GM18867 (cell line): ENCODE results near the gene SUGP1.
"Not testable (repeated sequence)": the region's sequence is repeated elsewhere in the genome, so short reads cannot be mapped to it uniquely, and the experiment has no call there.

ENCODE experiments used
- ATAC-seq: cut with Tn5 transposase; IDR thresholded peaks from one replicate; pipeline ENCODE4 v1.9.1; 2021; ENCODE audit warnings: mild to moderate bottlenecking, moderate library complexity; ENCODE audit not compliant: unreplicated experiment

The SUGP1 gene

GRCh38 chr19:19320361-19321140 is at the start of gene SUGP1, which contains the start of gene MAU2:
SUGP1 (minus strand) TSS chr19:19320509; CDS start chr19:19320496, 13 bp downstream.
MAU2 (plus strand) TSS chr19:19320829; CDS start chr19:19320860, 31 bp downstream.
- peak; percentile 84 for ATAC-seq

- ATAC-seq: no peak
These were observed 47.8 kb upstream of the SUGP1 start for GRCh38 chr19:19368087-19368486.

GRCh38 chr19:19366434-19367396 is 46.4 kb upstream of the SUGP1 start:
- ATAC-seq: peak; percentile 71

GRCh38 chr19:19362075-19362474 is 41.8 kb upstream of the SUGP1 start:
- no peak for ATAC-seq

GRCh38 chr19:19361075-19361594 is 40.8 kb upstream of the SUGP1 start:
- peak; percentile 65 for ATAC-seq

GRCh38 chr19:19356901-19357566 is 36.7 kb upstream of the SUGP1 start:
- no peak for ATAC-seq

- no peak for ATAC-seq
These were observed 36.2 kb upstream of the SUGP1 start for GRCh38 chr19:19356500-19356899.

GRCh38 chr19:19355606-19356139 is 35.4 kb upstream of the SUGP1 start:
- ATAC-seq: no peak

- no peak for ATAC-seq
These were observed 34.6 kb upstream of the SUGP1 start for GRCh38 chr19:19354932-19355331.

- no peak for ATAC-seq
These were observed 33.7 kb upstream of the SUGP1 start for GRCh38 chr19:19354007-19354406.

GRCh38 chr19:19352823-19353222 is 32.5 kb upstream of the SUGP1 start:
- no peak for ATAC-seq

- not testable (repeated sequence) for ATAC-seq
These were observed 30.4 kb upstream of the SUGP1 start for GRCh38 chr19:19350756-19351155.

GRCh38 chr19:19349365-19349764 is 29.1 kb upstream of the SUGP1 start:
- ATAC-seq: no peak

- no peak for ATAC-seq
These were observed 28.0 kb upstream of the SUGP1 start for GRCh38 chr19:19348266-19348665.

GRCh38 chr19:19347401-19348110 is 27.2 kb upstream of the SUGP1 start:
- no peak for ATAC-seq

GRCh38 chr19:19345970-19346369 is 25.7 kb upstream of the SUGP1 start:
- ATAC-seq: no peak

- no peak for ATAC-seq
These were observed 24.9 kb upstream of the SUGP1 start for GRCh38 chr19:19345232-19345631.

- ATAC-seq: no peak
These were observed 23.5 kb upstream of the SUGP1 start for GRCh38 chr19:19343762-19344161.

GRCh38 chr19:19343016-19343362 is 22.7 kb upstream of the SUGP1 start:
- ATAC-seq: no peak
